WTC11 (cell line): ENCODE data around the gene QRFP. TPM values are rescaled to one million over a fixed set of nuclear protein-coding genes. Genes with fewer than 3 reads are reported as not detected.

ENCODE experiments used
- ATAC-seq: fragments of 200-7000 bp; cut with Tn5 transposase; 2 replicates; pipeline ENCODE4 v1.10.0; 2021; ENCODE audit warnings: mild to moderate bottlenecking, moderate library complexity
- CTCF ChIA-PET: fragments of 300-600 bp; sonication (Branson Sonifier 250); formaldehyde crosslinking; loops from one replicate; lab custom pipeline; 2021; ENCODE audit warnings: antibody characterized with exemption; lab: Charles Lee
- POLR2A ChIA-PET: fragments of 350-600 bp; sonication (Branson Sonifier 250); formaldehyde crosslinking; loops from one replicate; lab custom pipeline; 2021; ENCODE audit warnings: antibody characterized with exemption; lab: Charles Lee
- DNase-seq: peaks from one replicate; pipeline ENCODE4 v3.0.0; 2021; ENCODE audit warnings: low spot score
- H3K27ac Mint-ChIP-seq: 2 replicates; pipeline ENCODE4 v1.8.0; 2021; ENCODE audit warnings: mixed read lengths
- H3K27me3 Mint-ChIP-seq: 2 replicates; pipeline ENCODE4 v1.8.0; 2021; ENCODE audit warnings: low read depth, mild to moderate bottlenecking, moderate library complexity, mixed read lengths
- H3K36me3 Mint-ChIP-seq: 2 replicates; pipeline ENCODE4 v1.8.0; 2021; ENCODE audit warnings: mixed read lengths
- H3K4me1 Mint-ChIP-seq: 2 replicates; pipeline ENCODE4 v1.8.0; 2022; ENCODE audit warnings: mixed read lengths
- H3K4me3 Mint-ChIP-seq: 2 replicates; pipeline ENCODE4 v1.8.0; 2021; ENCODE audit warnings: mild to moderate bottlenecking, moderate library complexity, mixed read lengths
- H3K9me3 Mint-ChIP-seq: 2 replicates; pipeline ENCODE4 v1.8.0; 2021; ENCODE audit warnings: mixed read lengths
- ARID4B ChIP-seq: sonication (generic); formaldehyde crosslinking; IDR thresholded peaks from 2 replicates; pipeline ENCODE4 v1.8.0; 2023; ENCODE audit warnings: missing genetic modification reagents, mild to moderate bottlenecking, borderline replicate concordance
- CREB1 ChIP-seq: sonication (generic); formaldehyde crosslinking; IDR thresholded peaks from 2 replicates; pipeline ENCODE4 v1.8.0; 2023; ENCODE audit warnings: mild to moderate bottlenecking, missing genetic modification reagents
- ELF4 ChIP-seq: sonication (generic); formaldehyde crosslinking; IDR thresholded peaks from 2 replicates; pipeline ENCODE4 v1.8.1; 2022; ENCODE audit warnings: low read depth, mild to moderate bottlenecking, moderate library complexity, missing genetic modification reagents
- ERG ChIP-seq: fragments of 250-450 bp; sonication (Bioruptor Pico); IDR thresholded peaks from 2 replicates; pipeline ENCODE4 v1.8.0; 2021; ENCODE audit warnings: mild to moderate bottlenecking
- IRF1 ChIP-seq: sonication (generic); formaldehyde crosslinking; IDR thresholded peaks from 2 replicates; pipeline ENCODE4 v1.8.0; 2023; ENCODE audit warnings: missing genetic modification reagents
- JAZF1 ChIP-seq: fragments of 250-450 bp; sonication (Bioruptor Pico); IDR thresholded peaks from 2 replicates; pipeline ENCODE4 v1.9.0; 2021; ENCODE audit warnings: moderate library complexity, mild to moderate bottlenecking, inconsistent platforms
- NFATC4 ChIP-seq: fragments of 250-450 bp; sonication (Bioruptor Pico); IDR thresholded peaks from 2 replicates; pipeline ENCODE4 v1.9.0; 2021; ENCODE audit warnings: mild to moderate bottlenecking
- NR3C1 ChIP-seq: sonication (generic); formaldehyde crosslinking; conservative IDR thresholded peaks from 2 replicates; pipeline ENCODE4 v1.8.1; 2023; ENCODE audit warnings: low read depth, mild to moderate bottlenecking, missing genetic modification reagents
- OVOL2 ChIP-seq: fragments of 250-450 bp; sonication (Bioruptor Pico); IDR thresholded peaks from 2 replicates; pipeline ENCODE4 v1.9.0; 2021; ENCODE audit warnings: mild to moderate bottlenecking, borderline replicate concordance
- RORB ChIP-seq: fragments of 250-450 bp; sonication (Bioruptor Pico); IDR thresholded peaks from 2 replicates; pipeline ENCODE4 v1.9.0; 2021; ENCODE audit warnings: mild to moderate bottlenecking
- USF1 ChIP-seq: sonication (generic); formaldehyde crosslinking; IDR thresholded peaks from 2 replicates; pipeline ENCODE4 v1.8.0; 2022; ENCODE audit warnings: mild to moderate bottlenecking, missing genetic modification reagents
- ZNF423 ChIP-seq: fragments of 250-450 bp; sonication (Bioruptor Pico); IDR thresholded peaks from 2 replicates; pipeline ENCODE4 v2.1.2; 2022; ENCODE audit warnings: mild to moderate bottlenecking, moderate library complexity
- ZNF532 ChIP-seq: fragments of 250-450 bp; sonication (Bioruptor Pico); IDR thresholded peaks from 2 replicates; pipeline ENCODE4 v1.9.0; 2021; ENCODE audit warnings: mild to moderate bottlenecking, borderline replicate concordance
- total RNA-seq: library from RNA; stranded (reverse); gene quantifications from 3 replicates; pipeline ENCODE4 v1.2.3, GENCODE V29; 2021

The QRFP gene
- total RNA-seq, 1 experiment from 2014 or later: not detected

- H3K9me3 Mint-ChIP-seq: no peaks in the 10 kb centered on the region
- peaks cover 16% of the 10 kb centered on the region for H3K4me1 Mint-ChIP-seq
- ChIA-PET CTCF (interaction anchor here (0.5 to 1.8 kb wide), 7 partner anchors 14 to 275 kb away, joined by 3 to 8 read pairs (median 5); no protein-coding TSS in a partner anchor), POLR2A (interaction anchor here (0.5 to 0.7 kb wide), 2 partner anchors 36 to 166 kb away, joined by 3 to 5 read pairs; no protein-coding TSS in a partner anchor)
- H3K27ac Mint-ChIP-seq: no peak overlapping the region
- no peak for DNase-seq
- TF ChIP-seq ZNF532 (no peak), OVOL2 (CRISPR knock-in tag) (no peak), NFATC4 (CRISPR knock-in tag) (no peak), JAZF1 (CRISPR knock-in tag) (no peak), USF1 (no peak), ELF4 (no peak), ZNF423 (CRISPR knock-in tag) (no peak), CREB1 (CRISPR knock-in tag) (no peak), ERG (no peak), IRF1 (no peak), ARID4B (CRISPR knock-in tag) (no peak), RORB (CRISPR knock-in tag) (no peak), NR3C1 (CRISPR knock-in tag) (no peak)
- H3K4me3 Mint-ChIP-seq: no peak overlapping the region
- ATAC-seq: no peak
- H3K27me3 Mint-ChIP-seq: no peaks in the 10 kb centered on the region
- no peaks in the 10 kb centered on the region for H3K36me3 Mint-ChIP-seq
These were observed 21.7 kb upstream of the QRFP start for GRCh38 chr9:130918101-130918825.
